Mesenteric fat pad (tissue), 1 donor: ENCODE data around the gene KLHL17. TPM values are rescaled to one million over a fixed set of nuclear protein-coding genes. Genes with fewer than 3 reads are reported as not detected.
"Not testable (repeated sequence)": the region's sequence is repeated elsewhere in the genome, so short reads cannot be mapped to it uniquely, and the experiment has no call there.

Experiments used
- DNase-seq: peaks from one replicate; pipeline ENCODE4 v3.0.0-alpha.2; 2020; ENCODE audit warnings: low spot score
- total RNA-seq: library from RNA; stranded (reverse); fragmentation: NEBNext Ultra II Directional; extraction: Animal tissue kit (Norgen Biotek cat#: 25700); gene quantifications from one replicate; pipeline ENCODE4 v1.2.1, GENCODE V29; 2021
- donor health status: DM: yes; HTN: yes; CAD: no.

The KLHL17 gene
- total RNA-seq, 1 donor from 2014 or later: 8.8 TPM

DNA sequence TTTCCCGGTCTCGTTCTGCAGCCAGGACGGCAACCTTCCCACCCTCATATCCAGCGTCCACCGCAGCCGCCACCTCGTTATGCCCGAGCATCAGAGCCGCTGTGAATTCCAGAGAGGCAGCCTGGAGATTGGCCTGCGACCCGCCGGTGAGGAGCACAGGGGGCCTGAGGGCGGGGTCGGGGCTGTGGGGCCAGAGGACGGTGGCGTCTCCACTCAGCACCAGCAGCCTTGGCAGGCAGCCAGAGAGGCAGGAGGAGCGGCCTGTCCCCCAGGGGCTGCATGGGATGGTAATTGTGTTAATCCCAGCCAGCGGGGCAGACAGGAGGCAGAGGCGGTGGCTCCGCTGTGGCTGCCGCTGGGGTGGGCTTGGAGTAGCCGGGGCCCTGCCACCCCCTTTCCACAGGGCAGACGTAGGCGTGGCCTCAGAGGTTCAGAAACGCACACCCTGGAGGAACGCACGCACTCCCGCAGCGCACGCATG is 24.6 kb upstream of the KLHL17 start:
- no peak for DNase-seq

GRCh38 chr1:936348-937264 is 23.8 kb upstream of the KLHL17 start:
- no peak for DNase-seq

- no peak for DNase-seq
Observed at GRCh38 chr1:937521-937920, 22.9 kb upstream of the KLHL17 start.

GRCh38 chr1:938088-938683 is 22.2 kb upstream of the KLHL17 start:
- no peak for DNase-seq

DNA sequence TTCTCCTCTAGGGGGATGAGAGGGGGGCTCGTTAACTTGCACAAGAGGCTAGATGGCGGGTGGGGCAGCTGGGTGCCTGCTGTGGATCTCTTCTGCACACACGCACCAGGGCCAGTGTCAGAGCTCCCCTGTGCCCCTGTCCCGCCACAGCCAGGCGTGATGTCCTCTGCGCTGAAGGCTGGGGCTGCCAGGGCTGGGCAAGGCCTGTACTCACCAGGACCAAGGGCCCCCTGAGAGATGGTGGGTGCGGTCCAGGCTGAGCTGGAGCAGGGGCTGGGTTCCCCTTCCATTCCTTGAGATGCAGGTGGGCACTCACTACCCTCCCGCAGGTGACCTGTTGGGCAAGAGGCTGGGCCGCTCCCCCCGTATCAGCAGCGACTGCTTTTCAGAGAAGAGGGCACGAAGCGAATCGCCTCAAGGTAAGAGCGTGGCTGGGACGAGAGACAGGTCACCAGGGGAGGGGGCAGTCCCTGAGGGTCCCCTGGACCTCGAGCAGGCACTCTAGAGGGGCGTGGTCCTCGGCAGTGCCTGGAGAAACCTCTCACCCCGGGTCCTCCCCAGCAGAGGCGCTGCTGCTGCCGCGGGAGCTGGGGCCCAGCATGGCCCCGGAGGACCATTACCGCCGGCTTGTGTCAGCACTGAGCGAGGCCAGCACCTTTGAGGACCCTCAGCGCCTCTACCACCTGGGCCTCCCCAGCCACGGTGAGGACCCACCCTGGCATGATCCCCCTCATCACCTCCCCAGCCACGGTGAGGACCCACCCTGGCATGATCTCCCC is 21.5 kb upstream of the KLHL17 start:
- DNase-seq: no peak

DNA sequence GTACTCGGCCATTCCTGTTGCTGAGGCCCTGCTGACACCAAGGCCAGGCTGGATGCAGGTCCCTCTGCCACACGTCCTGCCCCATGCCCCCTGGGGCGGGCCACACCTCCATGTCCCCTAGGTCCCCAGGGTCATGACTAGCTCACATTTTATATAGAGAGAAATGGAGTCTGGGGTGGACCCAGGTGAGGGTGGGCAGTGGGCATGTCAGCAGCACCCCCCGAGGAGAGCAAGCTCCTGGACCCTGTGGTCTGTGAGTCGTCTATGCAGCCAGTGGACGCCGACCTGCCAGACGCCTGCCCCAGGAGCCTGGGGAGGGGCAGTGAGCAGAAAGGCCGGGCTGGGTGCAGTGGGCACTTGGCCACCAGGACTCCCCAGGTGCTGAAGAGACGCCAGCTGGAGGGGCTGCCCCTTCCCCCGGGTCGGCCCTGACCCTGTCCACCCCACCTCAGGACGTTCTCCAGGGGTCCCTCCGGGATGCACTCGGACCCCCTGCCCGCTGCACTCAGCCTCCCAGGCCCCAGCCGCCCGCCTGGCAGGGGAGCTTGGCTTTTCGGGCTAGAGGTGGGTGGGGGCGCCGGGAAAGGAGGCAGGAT is 20.8 kb upstream of the KLHL17 start:
- DNase-seq: no peak

GRCh38 chr1:940107-941014 is 20.0 kb upstream of the KLHL17 start:
- DNase-seq: no peak

DNA sequence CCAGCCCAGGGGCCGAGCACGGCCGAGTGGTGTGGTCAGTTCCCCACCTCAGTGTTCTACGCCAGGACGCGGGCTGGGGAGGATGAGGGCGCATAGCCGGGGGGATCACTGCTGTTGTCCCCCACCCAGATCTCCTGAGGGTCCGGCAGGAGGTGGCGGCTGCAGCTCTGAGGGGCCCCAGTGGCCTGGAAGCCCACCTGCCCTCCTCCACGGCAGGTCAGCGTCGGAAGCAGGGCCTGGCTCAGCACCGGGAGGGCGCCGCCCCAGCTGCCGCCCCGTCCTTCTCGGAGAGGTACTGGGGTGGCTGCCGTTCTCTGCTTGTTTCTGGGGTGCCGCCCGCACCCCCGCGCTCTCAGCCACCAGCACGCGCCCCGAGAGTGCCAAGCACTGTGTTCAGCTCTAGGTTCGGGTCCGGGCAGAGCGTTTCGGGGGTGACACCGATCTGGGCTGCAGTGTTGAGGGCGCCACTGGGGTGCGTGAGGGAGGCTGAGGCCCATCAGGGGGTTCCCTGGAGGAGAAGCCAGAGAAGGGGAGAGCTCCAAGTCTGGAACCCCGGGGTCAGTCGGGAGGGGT is 19.3 kb upstream of the KLHL17 start:
- no peak for DNase-seq

DNA sequence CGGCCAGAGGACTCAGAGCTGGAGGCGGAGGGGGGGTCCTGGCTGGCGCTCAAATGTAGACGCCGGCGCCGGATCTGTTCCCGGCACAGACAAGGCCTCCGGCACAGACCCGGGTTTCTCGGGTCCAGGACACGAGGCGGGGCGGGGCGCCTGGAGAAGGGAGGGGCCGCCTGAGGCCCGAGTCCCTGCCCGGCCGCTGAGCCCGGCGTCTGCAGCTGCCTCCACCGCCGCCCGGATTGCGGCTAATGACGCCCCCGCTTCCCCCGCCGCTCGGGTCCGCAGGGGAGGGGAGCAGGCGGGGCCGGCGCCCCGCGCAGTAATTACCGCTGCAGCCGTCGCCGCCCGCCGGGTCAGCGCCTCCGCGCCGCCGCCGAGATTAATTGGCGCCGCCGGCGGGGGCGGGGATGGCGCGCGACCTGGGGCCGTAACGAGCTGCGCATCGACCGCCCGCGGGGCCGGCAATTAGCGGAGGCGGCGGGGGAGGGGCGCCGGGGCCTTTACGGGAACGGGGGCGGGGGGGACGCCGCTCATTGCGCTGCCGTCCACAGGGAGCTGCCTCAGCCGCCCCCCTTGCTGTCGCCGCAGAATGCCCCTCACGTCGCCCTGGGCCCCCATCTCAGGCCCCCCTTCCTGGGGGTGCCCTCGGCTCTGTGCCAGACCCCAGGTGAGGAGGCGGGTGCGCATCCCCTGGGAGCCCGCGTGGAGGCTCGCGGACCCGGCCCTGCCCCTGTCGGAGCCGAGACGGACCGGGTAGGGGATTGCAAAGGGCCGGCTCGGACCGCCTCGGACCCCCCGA is 18.6 kb upstream of the KLHL17 start:
- no peak for DNase-seq

DNA sequence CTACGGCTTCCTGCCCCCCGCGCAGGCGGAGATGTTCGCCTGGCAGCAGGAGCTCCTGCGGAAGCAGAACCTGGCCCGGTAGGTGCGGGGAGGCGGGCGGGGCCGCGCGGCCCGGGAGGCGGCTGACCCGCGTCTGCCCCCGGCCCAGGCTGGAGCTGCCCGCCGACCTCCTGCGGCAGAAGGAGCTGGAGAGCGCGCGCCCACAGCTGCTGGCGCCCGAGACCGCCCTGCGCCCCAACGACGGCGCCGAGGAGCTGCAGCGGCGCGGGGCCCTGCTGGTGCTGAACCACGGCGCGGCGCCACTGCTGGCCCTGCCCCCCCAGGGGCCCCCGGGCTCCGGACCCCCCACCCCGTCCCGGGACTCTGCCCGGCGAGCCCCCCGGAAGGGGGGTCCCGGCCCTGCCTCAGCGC is 18.0 kb upstream of the KLHL17 start:
- DNase-seq: no peak

DNA sequence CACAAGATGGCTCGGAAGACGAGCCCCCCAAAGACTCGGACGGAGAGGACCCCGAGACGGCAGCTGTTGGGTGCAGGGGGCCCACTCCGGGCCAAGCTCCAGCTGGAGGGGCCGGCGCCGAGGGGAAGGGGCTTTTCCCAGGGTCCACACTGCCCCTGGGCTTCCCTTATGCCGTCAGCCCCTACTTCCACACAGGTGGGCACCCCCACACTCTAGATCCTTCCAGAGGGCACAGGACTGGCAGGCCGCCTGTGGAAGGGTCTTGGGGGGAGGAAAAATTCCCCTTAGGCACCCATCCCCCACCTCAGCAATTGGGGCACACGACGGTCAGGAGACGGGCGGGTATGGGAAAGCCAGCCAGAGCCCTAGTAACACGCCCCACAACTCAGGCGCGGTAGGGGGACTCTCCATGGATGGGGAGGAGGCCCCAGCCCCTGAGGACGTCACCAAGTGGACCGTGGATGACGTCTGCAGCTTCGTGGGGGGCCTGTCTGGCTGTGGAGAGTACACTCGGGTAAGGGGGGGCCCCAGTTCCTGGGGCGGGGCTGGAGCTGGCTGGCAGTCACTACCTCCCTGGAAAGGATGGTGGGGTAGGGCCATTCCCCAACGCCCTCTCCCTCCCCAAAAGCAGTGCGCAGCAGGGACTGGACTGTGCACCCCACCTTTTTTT is 17.4 kb upstream of the KLHL17 start:
- DNase-seq: no peak

DNA sequence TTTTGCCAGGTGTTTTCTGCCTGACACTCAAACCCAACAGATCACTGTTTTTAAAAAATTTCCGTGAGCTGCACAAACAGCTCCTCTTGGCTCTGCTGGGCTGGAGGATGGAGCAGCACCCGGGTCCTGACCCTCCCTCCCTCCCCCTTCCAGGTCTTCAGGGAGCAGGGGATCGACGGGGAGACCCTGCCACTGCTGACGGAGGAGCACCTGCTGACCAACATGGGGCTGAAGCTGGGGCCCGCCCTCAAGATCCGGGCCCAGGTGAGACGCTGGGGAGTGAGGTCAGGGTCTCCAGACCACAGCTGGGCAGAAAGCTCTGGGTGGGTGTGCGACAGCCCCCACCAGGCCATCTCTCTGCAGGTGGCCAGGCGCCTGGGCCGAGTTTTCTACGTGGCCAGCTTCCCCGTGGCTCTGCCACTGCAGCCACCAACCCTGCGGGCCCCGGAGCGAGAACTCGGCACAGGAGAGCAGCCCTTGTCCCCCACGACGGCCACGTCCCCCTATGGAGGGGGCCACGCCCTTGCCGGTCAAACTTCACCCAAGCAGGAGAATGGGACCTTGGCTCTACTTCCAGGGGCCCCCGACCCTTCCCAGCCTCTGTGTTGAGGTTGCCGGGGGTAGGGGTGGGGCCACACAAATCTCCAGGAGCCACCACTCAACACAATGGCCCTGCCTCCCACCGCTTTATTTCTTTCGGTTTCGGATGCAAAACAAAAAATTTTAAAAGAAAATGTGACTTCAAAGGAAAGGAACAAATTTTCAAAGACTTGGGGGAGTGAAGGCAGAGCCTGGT is 16.6 kb upstream of the KLHL17 start:
- no peak for DNase-seq

GRCh38 chr1:944341-945325 is 15.8 kb upstream of the KLHL17 start:
- DNase-seq: no peak

GRCh38 chr1:945688-946556 is 14.5 kb upstream of the KLHL17 start:
- DNase-seq: no peak

DNA sequence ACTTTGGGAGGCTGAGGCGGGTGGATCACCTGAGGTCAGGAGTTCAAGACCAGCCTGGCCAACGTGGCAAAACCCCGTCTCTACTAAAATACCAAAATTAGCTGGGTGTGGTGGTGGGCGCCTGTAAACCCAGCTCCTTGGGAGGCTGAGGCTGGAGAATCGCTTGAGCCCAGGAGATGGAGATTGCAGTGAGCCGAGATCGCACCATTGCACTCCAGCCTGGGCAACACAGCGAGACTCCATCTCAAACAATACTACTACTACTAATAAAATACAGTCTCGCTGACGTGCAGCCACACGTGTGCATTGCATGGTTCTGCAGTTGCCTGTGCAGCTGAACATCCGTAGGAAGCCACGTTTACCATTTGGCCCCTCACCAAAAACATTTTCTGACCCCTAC is 13.6 kb upstream of the KLHL17 start:
- DNase-seq: not testable (repeated sequence)

DNA sequence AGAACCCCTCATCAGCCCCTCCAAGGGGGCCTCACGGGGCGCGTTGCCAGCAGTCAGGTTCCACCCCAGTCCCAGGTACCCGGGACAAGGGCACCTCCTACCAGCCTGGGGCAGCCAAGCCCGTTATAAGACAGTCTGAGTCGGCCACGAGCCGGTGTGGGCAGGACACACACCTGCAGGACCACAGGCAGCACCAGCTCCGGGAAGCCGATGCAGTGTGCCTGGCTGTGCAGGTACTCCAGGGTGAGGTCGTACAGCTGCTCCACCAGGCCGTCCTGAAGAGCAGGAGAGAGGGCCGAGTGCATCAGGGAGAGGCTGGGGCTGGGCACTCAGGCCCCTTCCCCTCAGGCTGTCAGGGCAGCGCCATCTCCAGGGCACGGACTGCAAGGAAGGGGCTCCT is 12.4 kb upstream of the KLHL17 start:
- DNase-seq: no peak
